SK-N-SH (cell line): ENCODE results near the gene CCDC183. TPM values are rescaled to one million over a fixed set of nuclear protein-coding genes. Genes with fewer than 3 reads are reported as not detected.

Source experiments
- CTCF ChIA-PET: fragments of 300-600, 350-600 bp; formaldehyde crosslinking; extraction: SDS; loops from one replicate; lab custom pipeline; 2021; lab: Yijun Ruan, JAX
- POLR2A ChIA-PET: fragments of 350-600 bp; sonication (Branson Sonifier 250); formaldehyde crosslinking; extraction: SDS; loops from one replicate; lab custom pipeline; 2020; ENCODE audit warnings: antibody characterized with exemption, inconsistent platforms; lab: Yijun Ruan, JAX
- DNase-seq: peaks from one replicate; pipeline ENCODE4 v3.0.0; 2012
- H2AFZ ChIP-seq: fragments of 200-600 bp; sonication (generic); 2 replicates; pipeline ENCODE4 v1.8.1; 2016; ENCODE audit warnings: antibody characterized with exemption, mild to moderate bottlenecking, low read depth
- H3F3A ChIP-seq: fragments of 200-600 bp; sonication (generic); replicated peaks from 2 replicates; pipeline ENCODE3; 2016; ENCODE audit warnings: antibody characterized with exemption, mild to moderate bottlenecking; ENCODE audit not compliant: insufficient read depth
- H3K27ac ChIP-seq, 2 experiments: fragments of 200-500 bp in 1 of 2; fragments of 200-600 bp in 1 of 2; sonication (Bioruptor generic) in 1 of 2; sonication (generic), shearing (Covaris generic) in 1 of 2; 2 replicates each; pipeline versions ENCODE4 v1.5.1 to v1.6.1; 2014 to 2016; ENCODE audit warnings: low read depth in 2 of 2, inconsistent platforms in 1 of 2, low read length in 1 of 2, mild to moderate bottlenecking in 1 of 2, mixed read lengths in 1 of 2
- H3K27me3 ChIP-seq: fragments of 200-600 bp; sonication (generic), shearing (Covaris generic); 2 replicates; pipeline ENCODE4 v1.6.1; 2016; ENCODE audit warnings: mixed run types; ENCODE audit not compliant: insufficient read depth
- H3K36me3 ChIP-seq, 2 experiments: fragments of 200-500 bp in 1 of 2; fragments of 200-600 bp in 1 of 2; sonication (Bioruptor generic) in 1 of 2; sonication (generic) in 1 of 2; replicated peaks in 1 of 2; 2 replicates each; pipeline versions ENCODE3 to v1.5.1; 2014 to 2016; ENCODE audit warnings: low read length in 1 of 2, mild to moderate bottlenecking in 1 of 2; ENCODE audit not compliant: insufficient read depth in 2 of 2, control insufficient read depth in 1 of 2
- H3K4me1 ChIP-seq, 2 experiments: fragments of 200-500 bp in 1 of 2; fragments of 200-600 bp in 1 of 2; sonication (Bioruptor generic) in 1 of 2; sonication (generic), shearing (Covaris generic) in 1 of 2; 2 replicates each; pipeline versions ENCODE4 v1.5.1 to v1.6.1; 2014 to 2016; ENCODE audit warnings: low read depth in 1 of 2, low read length in 1 of 2, mixed run types in 1 of 2; ENCODE audit not compliant: insufficient read depth in 2 of 2, control insufficient read depth in 1 of 2
- H3K4me2 ChIP-seq: fragments of 200-600 bp; sonication (generic), shearing (Covaris generic); 2 replicates; pipeline ENCODE4 v1.6.1; 2017; ENCODE audit warnings: mixed run types
- H3K4me3 ChIP-seq, 2 experiments: fragments of 200-500 bp in 1 of 2; fragments of 200-600 bp in 1 of 2; sonication (Bioruptor generic) in 1 of 2; sonication (generic), shearing (Covaris generic) in 1 of 2; 2 replicates each; pipeline versions ENCODE4 v1.5.1 to v1.8.1; 2014 to 2016; ENCODE audit warnings: low read depth in 2 of 2, inconsistent platforms in 1 of 2, low read length in 1 of 2, mild to moderate bottlenecking in 1 of 2, mixed read lengths in 1 of 2, moderate library complexity in 1 of 2
- H3K79me2 ChIP-seq: fragments of 200-600 bp; sonication (generic); 2 replicates; pipeline ENCODE4 v1.8.1; 2017; ENCODE audit warnings: mild to moderate bottlenecking; ENCODE audit not compliant: insufficient read depth
- H3K9ac ChIP-seq: fragments of 200-600 bp; sonication (generic); 2 replicates; pipeline ENCODE4 v1.6.1; 2017; ENCODE audit warnings: mixed run types
- H3K9me2 ChIP-seq: fragments of 200-600 bp; sonication (generic); 2 replicates; pipeline ENCODE4 v1.6.1; 2017; ENCODE audit warnings: mixed run types
- H3K9me3 ChIP-seq: fragments of 200-600 bp; sonication (generic); 2 replicates; pipeline ENCODE4 v1.6.1; 2017; ENCODE audit warnings: mixed run types, mild to moderate bottlenecking, moderate library complexity
- H4K20me1 ChIP-seq: fragments of 200-600 bp; sonication (generic); 2 replicates; pipeline ENCODE4 v1.6.1; 2017; ENCODE audit warnings: mild to moderate bottlenecking, mixed run types; ENCODE audit not compliant: insufficient read depth
- CTCF ChIP-seq: fragments of 200-600 bp; sonication (generic); IDR thresholded peaks from 2 replicates; pipeline ENCODE4 v1.6.1; 2017; ENCODE audit warnings: antibody characterized with exemption, mild to moderate bottlenecking, moderate library complexity
- EZH2phosphoT487 ChIP-seq: fragments of 200-600 bp; sonication (generic); IDR thresholded peaks from 2 replicates; pipeline ENCODE4 v1.6.1; 2017; ENCODE audit warnings: low read depth, mixed run types, mild to moderate bottlenecking, antibody characterized with exemption, moderate library complexity, borderline replicate concordance
- FOSL2 ChIP-seq: IDR thresholded peaks from 2 replicates; pipeline ENCODE4 v1.4.0; 2012; ENCODE audit warnings: low read depth, mild to moderate bottlenecking, moderate library complexity, borderline replicate concordance
- FOXJ3 ChIP-seq: sonication (generic); formaldehyde crosslinking; IDR thresholded peaks from 2 replicates; pipeline ENCODE4 v1.5.1; 2020; ENCODE audit warnings: mild to moderate bottlenecking, missing genetic modification reagents
- FOXM1 ChIP-seq: IDR thresholded peaks from 2 replicates; pipeline ENCODE4 v1.4.0; 2012; ENCODE audit warnings: low read depth, mild to moderate bottlenecking
- GATA2 ChIP-seq: sonication (generic); formaldehyde crosslinking; IDR thresholded peaks from 2 replicates; pipeline ENCODE4 v1.5.0; 2020; ENCODE audit warnings: mild to moderate bottlenecking, missing genetic modification reagents
- IRF3 ChIP-seq: fragments of 150-350 bp; IDR thresholded peaks from 2 replicates; pipeline ENCODE4 v1.6.1; 2016; ENCODE audit warnings: mild to moderate bottlenecking, low read depth, low read length
- JUND ChIP-seq: IDR thresholded peaks from 2 replicates; pipeline ENCODE4 v1.4.0; 2012
- MXI1 ChIP-seq: IDR thresholded peaks from 2 replicates; pipeline ENCODE4 v1.6.1; 2012; ENCODE audit warnings: mild to moderate bottlenecking, low read depth, low read length, improper control_type of control experiment
- POLR2AphosphoS5 ChIP-seq: IDR thresholded peaks from 2 replicates; pipeline ENCODE4 v1.6.1; 2012; ENCODE audit warnings: low read depth, low read length
- RAD21 ChIP-seq: IDR thresholded peaks from 2 replicates; pipeline ENCODE4 v1.6.1; 2012; ENCODE audit warnings: mild to moderate bottlenecking, low read length
- RCOR1 ChIP-seq: fragments of 150-350 bp; IDR thresholded peaks from 2 replicates; pipeline ENCODE4 v1.6.1; 2017; ENCODE audit warnings: antibody characterized with exemption, low read length
- RXRA ChIP-seq: IDR thresholded peaks from 2 replicates; pipeline ENCODE4 v1.4.0; 2012; ENCODE audit warnings: low read depth, mild to moderate bottlenecking, borderline replicate concordance
- SMC3 ChIP-seq: IDR thresholded peaks from 2 replicates; pipeline ENCODE4 v1.6.1; 2012; ENCODE audit warnings: low read depth, low read length, improper control_type of control experiment
- TAF1 ChIP-seq: IDR thresholded peaks from 2 replicates; pipeline ENCODE4 v1.6.1; 2012; ENCODE audit warnings: low read depth, mild to moderate bottlenecking, low read length, moderate library complexity, borderline replicate concordance
- TCF12 ChIP-seq: IDR thresholded peaks from 2 replicates; pipeline ENCODE4 v1.4.0; 2012
- USF1 ChIP-seq: IDR thresholded peaks from 2 replicates; pipeline ENCODE4 v1.4.0; 2012; ENCODE audit warnings: low read depth, borderline replicate concordance
- WGBS: methylation state at CpG from one replicate; pipeline ENCODE4 v1.1.6; 2017; ENCODE audit warnings: low lambda C conversion rate; 5-methylcytosine and 5-hydroxymethylcytosine counted together
- polyA plus RNA-seq, 3 experiments: library from polyadenylated mRNA; depleted of rRNA; stranded (reverse); fragments of >200 nt; gene quantifications; 2 replicates each; pipeline ENCODE4 v1.2.3, GENCODE V29; 2012
- TF ChIP-seq, protein P1 (sequence below): IDR thresholded peaks from 2 replicates; pipeline ENCODE4; 2012
- TF ChIP-seq, protein P2 (sequence below): IDR thresholded peaks from 2 replicates; pipeline ENCODE4 v1.6.1; 2012; ENCODE audit warnings: mild to moderate bottlenecking, low read depth, low read length, moderate library complexity

Gene CCDC183
- polyA plus RNA-seq, 1 of the 3 experiments (the other 2 are of a cell fraction) = 5.3 TPM

DNA sequence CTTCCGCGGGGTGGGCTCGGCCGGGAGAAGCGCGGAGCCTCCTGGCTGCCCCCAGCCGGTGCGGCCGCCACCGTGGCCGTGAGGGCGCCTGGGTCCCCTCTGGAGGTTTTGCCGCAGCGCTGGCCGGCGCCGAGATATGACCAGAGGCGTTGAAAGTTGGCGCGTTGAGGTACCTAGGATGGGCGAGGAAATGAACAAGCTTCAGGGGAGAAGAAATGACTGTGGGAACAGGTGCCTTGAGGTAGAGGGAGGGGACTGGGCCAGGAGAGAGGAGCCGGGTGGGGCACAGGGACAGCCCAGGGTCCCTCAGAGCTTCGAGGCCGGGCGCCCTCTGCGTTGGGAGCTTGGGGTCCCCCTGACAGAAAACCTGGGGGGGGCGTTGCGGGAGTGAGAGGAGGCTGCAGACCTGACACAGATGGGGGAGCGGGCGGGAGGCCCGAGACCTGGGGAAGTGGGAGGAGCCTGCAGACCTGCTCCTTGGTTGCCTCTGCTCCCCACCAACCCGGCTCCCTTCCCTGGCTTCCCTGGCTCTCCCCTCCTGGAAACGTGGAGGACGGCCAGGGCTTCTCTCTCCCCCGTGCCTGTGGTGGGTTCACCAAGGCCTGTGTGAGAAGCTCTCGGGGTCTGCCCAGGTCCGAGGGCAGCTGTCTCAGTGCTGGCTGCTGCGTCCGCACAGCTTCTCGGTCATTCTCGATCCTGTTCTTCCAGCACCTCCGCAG lies 25.8 kb downstream of the CCDC183 start:
- Histone ChIP-seq H3K4me2 (no peak overlapping the region), H3K27ac (no peak overlapping the region), H2AFZ (no peak overlapping the region), H3K9me3 (no peaks in the 10 kb centered on the region), H3K27me3 (no peaks in the 10 kb centered on the region), H3F3A (peaks cover 1% of the 10 kb centered on the region), H3K9me2 (no peaks in the 10 kb centered on the region), H3K4me3 (no peak overlapping the region), H3K79me2 (peaks cover 41% of the 10 kb centered on the region), H3K4me1 (no peaks in the 10 kb centered on the region), H4K20me1 (peaks cover 19% of the 10 kb centered on the region; the same call in 1 of the 2 replicates), H3K36me3 (peaks cover 8 to 28% of the 10 kb centered on the region in 2 experiments), H3K9ac (no peak overlapping the region)
- TF ChIP-seq TAF1 (no peak), SMC3 (no peak), POLR2AphosphoS5 (no peak), RCOR1 (no peak), FOXJ3 (no peak), FOSL2 (no peak), RXRA (no peak), CTCF (no peak), JUND (no peak), RAD21 (no peak), IRF3 (no peak), EZH2phosphoT487 (no peak), USF1 (no peak), FOXM1 (no peak), GATA2 (CRISPR knock-in tag) (no peak), MXI1 (no peak), TCF12 (no peak)
- TF ChIP-seq, protein P1, sequence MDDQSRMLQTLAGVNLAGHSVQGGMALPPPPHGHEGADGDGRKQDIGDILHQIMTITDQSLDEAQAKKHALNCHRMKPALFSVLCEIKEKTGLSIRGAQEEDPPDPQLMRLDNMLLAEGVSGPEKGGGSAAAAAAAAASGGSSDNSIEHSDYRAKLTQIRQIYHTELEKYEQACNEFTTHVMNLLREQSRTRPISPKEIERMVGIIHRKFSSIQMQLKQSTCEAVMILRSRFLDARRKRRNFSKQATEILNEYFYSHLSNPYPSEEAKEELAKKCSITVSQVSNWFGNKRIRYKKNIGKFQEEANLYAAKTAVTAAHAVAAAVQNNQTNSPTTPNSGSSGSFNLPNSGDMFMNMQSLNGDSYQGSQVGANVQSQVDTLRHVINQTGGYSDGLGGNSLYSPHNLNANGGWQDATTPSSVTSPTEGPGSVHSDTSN = no peak
- TF ChIP-seq, protein P2, sequence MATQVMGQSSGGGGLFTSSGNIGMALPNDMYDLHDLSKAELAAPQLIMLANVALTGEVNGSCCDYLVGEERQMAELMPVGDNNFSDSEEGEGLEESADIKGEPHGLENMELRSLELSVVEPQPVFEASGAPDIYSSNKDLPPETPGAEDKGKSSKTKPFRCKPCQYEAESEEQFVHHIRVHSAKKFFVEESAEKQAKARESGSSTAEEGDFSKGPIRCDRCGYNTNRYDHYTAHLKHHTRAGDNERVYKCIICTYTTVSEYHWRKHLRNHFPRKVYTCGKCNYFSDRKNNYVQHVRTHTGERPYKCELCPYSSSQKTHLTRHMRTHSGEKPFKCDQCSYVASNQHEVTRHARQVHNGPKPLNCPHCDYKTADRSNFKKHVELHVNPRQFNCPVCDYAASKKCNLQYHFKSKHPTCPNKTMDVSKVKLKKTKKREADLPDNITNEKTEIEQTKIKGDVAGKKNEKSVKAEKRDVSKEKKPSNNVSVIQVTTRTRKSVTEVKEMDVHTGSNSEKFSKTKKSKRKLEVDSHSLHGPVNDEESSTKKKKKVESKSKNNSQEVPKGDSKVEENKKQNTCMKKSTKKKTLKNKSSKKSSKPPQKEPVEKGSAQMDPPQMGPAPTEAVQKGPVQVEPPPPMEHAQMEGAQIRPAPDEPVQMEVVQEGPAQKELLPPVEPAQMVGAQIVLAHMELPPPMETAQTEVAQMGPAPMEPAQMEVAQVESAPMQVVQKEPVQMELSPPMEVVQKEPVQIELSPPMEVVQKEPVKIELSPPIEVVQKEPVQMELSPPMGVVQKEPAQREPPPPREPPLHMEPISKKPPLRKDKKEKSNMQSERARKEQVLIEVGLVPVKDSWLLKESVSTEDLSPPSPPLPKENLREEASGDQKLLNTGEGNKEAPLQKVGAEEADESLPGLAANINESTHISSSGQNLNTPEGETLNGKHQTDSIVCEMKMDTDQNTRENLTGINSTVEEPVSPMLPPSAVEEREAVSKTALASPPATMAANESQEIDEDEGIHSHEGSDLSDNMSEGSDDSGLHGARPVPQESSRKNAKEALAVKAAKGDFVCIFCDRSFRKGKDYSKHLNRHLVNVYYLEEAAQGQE = no peak
- ChIA-PET CTCF (interaction anchor here (1.0 kb wide), 1 partner anchor 53 kb away, joined by 3 read pairs; no protein-coding TSS in a partner anchor), POLR2A (no interaction called here)
- WGBS = 96% methylated on average over 36 of the region's 42 CpGs
- DNase-seq = no peak
